AG04449 (cell line): ENCODE data around the gene CRNN.

ENCODE experiments used
- CTCF ChIA-PET: fragments of 350-600 bp; formaldehyde crosslinking; extraction: SDS; loops from one replicate; lab custom pipeline; 2021; ENCODE audit warnings: antibody characterized with exemption; lab: Yijun Ruan, JAX
- POLR2A ChIA-PET: fragments of 400-600, 350-600 bp; formaldehyde crosslinking; extraction: SDS; loops from one replicate; lab custom pipeline; 2020; ENCODE audit warnings: antibody characterized with exemption, inconsistent platforms; lab: Yijun Ruan, JAX
- DNase-seq: peaks from one replicate; pipeline ENCODE4 v3.0.0-alpha.2; 2010; ENCODE audit warnings: low read depth, low spot score
- H3K4me3 ChIP-seq: 2 replicates; pipeline ENCODE4 v1.5.1; 2011; ENCODE audit warnings: low read depth, mild to moderate bottlenecking, control low read depth, low read length
- TF ChIP-seq, protein P1 (sequence below): IDR thresholded peaks from one replicate; pipeline ENCODE4 v1.5.1; 2011; ENCODE audit warnings: mild to moderate bottlenecking, moderate library complexity, low read length, control low read depth, inconsistent platforms; ENCODE audit not compliant: insufficient read depth; ENCODE audit errors: missing control alignments

The CRNN gene

DNA sequence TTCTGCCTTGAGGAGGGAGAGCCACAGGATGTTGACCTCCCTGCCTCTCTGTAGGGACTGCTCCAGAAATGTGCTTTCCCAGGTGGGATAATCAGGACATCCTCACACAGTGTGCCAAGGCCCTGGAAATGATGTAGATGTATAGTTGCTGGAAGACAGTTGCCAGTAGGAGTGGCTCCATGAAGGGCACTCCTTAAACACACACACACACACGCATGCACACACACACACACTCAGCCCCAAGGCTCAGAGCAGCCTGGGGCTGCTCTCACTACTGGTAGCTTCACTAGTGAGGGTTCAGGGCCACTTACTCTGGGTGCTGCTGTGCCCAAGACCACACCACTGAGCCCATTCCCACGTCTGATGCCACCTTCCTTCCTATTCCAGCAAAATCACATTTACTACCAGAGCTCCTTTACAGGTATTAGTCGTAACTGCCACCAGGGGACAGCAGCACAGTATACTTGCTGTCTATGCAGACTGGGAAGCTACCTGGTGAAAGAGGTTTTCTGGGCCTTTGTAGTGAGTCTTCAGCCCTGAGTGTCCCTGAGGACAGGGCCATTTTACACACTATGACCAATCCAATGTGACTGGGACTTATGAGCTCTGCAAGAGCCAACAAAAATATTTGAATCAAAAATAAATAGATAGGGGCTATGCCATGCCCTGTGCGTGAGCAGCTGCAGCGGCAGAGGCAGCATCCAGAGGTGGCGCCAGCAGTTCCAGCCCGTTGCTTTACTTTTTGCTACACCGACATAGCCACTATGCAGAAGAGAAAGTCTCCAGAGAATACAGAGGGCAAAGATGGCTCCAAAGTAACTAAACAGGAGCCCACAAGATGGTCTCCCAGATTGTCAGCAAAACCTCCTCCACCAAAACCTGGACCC is 15.0 kb downstream of the CRNN start:
- DNase-seq: no peak
- no peak overlapping the region for H3K4me3 ChIP-seq
- TF ChIP-seq, protein P1, sequence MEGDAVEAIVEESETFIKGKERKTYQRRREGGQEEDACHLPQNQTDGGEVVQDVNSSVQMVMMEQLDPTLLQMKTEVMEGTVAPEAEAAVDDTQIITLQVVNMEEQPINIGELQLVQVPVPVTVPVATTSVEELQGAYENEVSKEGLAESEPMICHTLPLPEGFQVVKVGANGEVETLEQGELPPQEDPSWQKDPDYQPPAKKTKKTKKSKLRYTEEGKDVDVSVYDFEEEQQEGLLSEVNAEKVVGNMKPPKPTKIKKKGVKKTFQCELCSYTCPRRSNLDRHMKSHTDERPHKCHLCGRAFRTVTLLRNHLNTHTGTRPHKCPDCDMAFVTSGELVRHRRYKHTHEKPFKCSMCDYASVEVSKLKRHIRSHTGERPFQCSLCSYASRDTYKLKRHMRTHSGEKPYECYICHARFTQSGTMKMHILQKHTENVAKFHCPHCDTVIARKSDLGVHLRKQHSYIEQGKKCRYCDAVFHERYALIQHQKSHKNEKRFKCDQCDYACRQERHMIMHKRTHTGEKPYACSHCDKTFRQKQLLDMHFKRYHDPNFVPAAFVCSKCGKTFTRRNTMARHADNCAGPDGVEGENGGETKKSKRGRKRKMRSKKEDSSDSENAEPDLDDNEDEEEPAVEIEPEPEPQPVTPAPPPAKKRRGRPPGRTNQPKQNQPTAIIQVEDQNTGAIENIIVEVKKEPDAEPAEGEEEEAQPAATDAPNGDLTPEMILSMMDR: no peak
- ChIA-PET CTCF (interaction anchor here (0.5 to 2.8 kb wide), 6 partner anchors 13 to 60 kb away, joined by 3 to 18 read pairs (median 4); no protein-coding TSS in a partner anchor), POLR2A (no interaction called here)

GRCh38 chr1:152397474-152397873 is 16.6 kb downstream of the CRNN start:
- DNase-seq: no peak
- ChIA-PET CTCF (interaction anchor here (2.8 kb wide), 1 partner anchor 61 kb away, joined by 18 read pairs; no protein-coding TSS in a partner anchor), POLR2A (no interaction called here)
- H3K4me3 ChIP-seq: no peak overlapping the region
- TF ChIP-seq, protein P1: no peak

- CTCF ChIA-PET: interaction anchor here (1.8 kb wide), 1 partner anchor 65 kb away, joined by 7 read pairs; no protein-coding TSS in a partner anchor
- DNase-seq: no peak
- no peak overlapping the region for H3K4me3 ChIP-seq
- TF ChIP-seq, protein P1: no peak
- POLR2A ChIA-PET: no interaction called here
Measured at GRCh38 chr1:152394151-152394550, 19.9 kb downstream of the CRNN start.

DNA sequence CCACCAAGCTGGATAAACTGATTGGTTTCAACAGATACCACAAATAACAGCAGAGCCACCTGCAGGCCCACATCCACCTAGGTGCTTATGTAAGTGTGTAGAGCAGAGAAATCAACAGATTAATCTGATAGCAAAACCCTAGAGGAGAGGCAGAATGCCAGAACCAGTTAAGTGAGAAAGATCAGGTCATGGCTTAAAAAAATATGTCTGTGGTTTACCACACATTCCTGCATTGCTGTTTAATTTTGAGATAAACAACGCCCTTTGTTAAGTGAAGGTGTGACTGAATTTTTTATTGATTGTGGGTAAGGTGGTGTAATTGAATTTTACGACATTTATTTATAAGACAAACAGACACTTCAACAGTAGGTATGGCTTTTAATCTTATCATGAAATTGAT is 21.2 kb downstream of the CRNN start:
- ChIA-PET POLR2A (no interaction called here), CTCF (interaction anchor here (1.8 kb wide), 1 partner anchor 66 kb away, joined by 7 read pairs; no protein-coding TSS in a partner anchor)
- DNase-seq: no peak
- TF ChIP-seq, protein P1: no peak
- no peak overlapping the region for H3K4me3 ChIP-seq

DNA sequence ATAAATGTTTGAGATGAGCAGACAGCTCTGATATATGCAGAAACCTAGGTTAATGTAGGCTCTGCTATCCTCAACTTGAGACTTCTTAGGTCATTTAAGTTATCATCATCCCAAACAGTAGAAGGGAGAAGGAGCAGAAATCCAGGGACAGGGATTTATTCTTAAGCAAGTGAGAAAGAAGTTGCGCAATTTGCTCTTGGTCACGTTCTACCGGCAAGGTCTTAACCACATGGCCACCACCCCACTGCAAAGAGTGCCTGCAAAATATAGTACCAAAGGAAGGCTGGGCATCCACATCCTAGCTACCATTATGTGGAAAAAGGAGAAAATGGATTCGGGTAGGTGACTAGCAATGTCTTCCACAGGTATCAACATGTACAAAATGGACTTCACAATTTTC is 25.2 kb downstream of the CRNN start:
- TF ChIP-seq, protein P1: no peak
- ChIA-PET CTCF (interaction anchor here (1.9 kb wide), 1 partner anchor 70 kb away, joined by 4 read pairs; no protein-coding TSS in a partner anchor), POLR2A (no interaction called here)
- H3K4me3 ChIP-seq: no peak overlapping the region
- no peak for DNase-seq

GRCh38 chr1:152386940-152387339 is 27.1 kb downstream of the CRNN start:
- TF ChIP-seq, protein P1: no peak
- POLR2A ChIA-PET: no interaction called here
- no peak overlapping the region for H3K4me3 ChIP-seq
- CTCF ChIA-PET: interaction anchor here (1.5 kb wide), 1 partner anchor 72 kb away, joined by 4 read pairs; no protein-coding TSS in a partner anchor
- DNase-seq: no peak
